GM15510 (cell line): ENCODE results near the gene SLC9A9.

Experiments
- POLR2A ChIP-seq: IDR thresholded peaks from 3 replicates; pipeline ENCODE4 v1.6.1; 2011; ENCODE audit warnings: borderline replicate concordance; ENCODE audit not compliant: insufficient read length; ENCODE audit errors: extremely low read depth

The SLC9A9 gene

GRCh38 chr3:143221446-143221845 lies 626.8 kb downstream of the SLC9A9 start:
- TF ChIP-seq POLR2A = no peak

- TF ChIP-seq POLR2A = no peak
Observed at GRCh38 chr3:143220741-143221140, 627.5 kb downstream of the SLC9A9 start.

GRCh38 chr3:143218166-143218835 lies 630.0 kb downstream of the SLC9A9 start:
- TF ChIP-seq POLR2A = no peak

- TF ChIP-seq POLR2A = no peak
Observed at GRCh38 chr3:143217283-143217682, 631.0 kb downstream of the SLC9A9 start.

- no peak for TF ChIP-seq POLR2A
Observed at GRCh38 chr3:143216709-143217182, 631.5 kb downstream of the SLC9A9 start.
